UCSD-AML1 (cell line): ENCODE measurements around the gene WDR76.

Source experiments
- DNase-seq: peaks from one replicate; lab custom pipeline; 2025; ENCODE audit not compliant: unreplicated experiment; lab: John Stamatoyannopoulos, UW

The WDR76 gene

GRCh38 chr15:43911235-43911781, 84.5 kb downstream of the WDR76 start:
- DNase-seq, result no peak

GRCh38 chr15:43912208-43912607, 85.4 kb downstream of the WDR76 start:
- DNase-seq, result no peak

GRCh38 chr15:43913026-43913780, 86.4 kb downstream of the WDR76 start:
- DNase-seq, result no peak

GRCh38 chr15:43913941-43914340, 87.1 kb downstream of the WDR76 start:
- DNase-seq, result no peak

GRCh38 chr15:43915631-43916325, 89.0 kb downstream of the WDR76 start:
- DNase-seq, result no peak

DNA sequence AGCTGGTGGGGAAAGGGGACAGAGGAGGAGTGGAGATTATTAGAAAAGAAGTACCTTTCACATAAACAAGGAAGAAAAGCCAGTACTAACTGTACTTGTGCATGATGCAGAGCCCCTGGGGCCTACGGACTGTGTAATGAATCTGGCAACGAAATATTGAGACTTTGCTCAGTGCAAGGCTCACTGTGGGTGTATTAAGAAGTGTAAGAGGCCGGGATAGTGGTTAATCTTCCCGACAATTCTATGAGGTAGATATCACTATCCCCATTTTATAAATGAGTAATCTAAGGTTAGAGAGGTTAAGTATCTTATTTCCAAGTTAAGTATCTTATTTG, 89.5 kb downstream of the WDR76 start:
- DNase-seq, result no peak
